MM.1S (cell line): ENCODE results near the gene GOLGA5.
"Not testable (repeated sequence)": the region's sequence is repeated elsewhere in the genome, so short reads cannot be mapped to it uniquely, and the experiment has no call there.

Experiments
- EZH2phosphoT487 ChIP-seq: fragments of 300-600 bp; sonication (generic); IDR thresholded peaks from 2 replicates; pipeline ENCODE4 v1.6.1; 2018; ENCODE audit warnings: antibody characterized with exemption, low read length
- TF ChIP-seq, protein P1 (sequence below): fragments of 300-600 bp; sonication (generic); IDR thresholded peaks from 2 replicates; pipeline ENCODE4 v1.5.1; 2016; ENCODE audit warnings: antibody characterized with exemption, low read length, mixed read lengths

DNA sequence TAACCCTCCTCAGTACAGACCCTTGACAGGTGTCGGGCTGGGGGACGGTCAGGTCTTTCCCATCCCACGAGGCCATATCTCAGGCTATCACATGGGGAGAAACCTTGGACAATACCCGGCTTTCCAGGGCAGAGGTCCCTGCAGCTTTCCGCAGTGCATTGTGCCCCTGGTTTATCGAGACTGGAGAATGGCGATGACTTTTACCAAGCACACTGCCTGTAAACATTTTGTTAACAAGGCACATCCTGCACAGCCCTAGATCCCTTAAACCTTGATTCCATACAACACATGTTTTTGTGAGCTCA is 26.4 kb downstream of the GOLGA5 start:
- TF ChIP-seq, protein P1, sequence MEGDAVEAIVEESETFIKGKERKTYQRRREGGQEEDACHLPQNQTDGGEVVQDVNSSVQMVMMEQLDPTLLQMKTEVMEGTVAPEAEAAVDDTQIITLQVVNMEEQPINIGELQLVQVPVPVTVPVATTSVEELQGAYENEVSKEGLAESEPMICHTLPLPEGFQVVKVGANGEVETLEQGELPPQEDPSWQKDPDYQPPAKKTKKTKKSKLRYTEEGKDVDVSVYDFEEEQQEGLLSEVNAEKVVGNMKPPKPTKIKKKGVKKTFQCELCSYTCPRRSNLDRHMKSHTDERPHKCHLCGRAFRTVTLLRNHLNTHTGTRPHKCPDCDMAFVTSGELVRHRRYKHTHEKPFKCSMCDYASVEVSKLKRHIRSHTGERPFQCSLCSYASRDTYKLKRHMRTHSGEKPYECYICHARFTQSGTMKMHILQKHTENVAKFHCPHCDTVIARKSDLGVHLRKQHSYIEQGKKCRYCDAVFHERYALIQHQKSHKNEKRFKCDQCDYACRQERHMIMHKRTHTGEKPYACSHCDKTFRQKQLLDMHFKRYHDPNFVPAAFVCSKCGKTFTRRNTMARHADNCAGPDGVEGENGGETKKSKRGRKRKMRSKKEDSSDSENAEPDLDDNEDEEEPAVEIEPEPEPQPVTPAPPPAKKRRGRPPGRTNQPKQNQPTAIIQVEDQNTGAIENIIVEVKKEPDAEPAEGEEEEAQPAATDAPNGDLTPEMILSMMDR = not testable (repeated sequence)
- not testable (repeated sequence) for TF ChIP-seq EZH2phosphoT487
